PC-3 (cell line): Measurements from ENCODE around the gene CCDC71L.

Experiments
- EZH2 ChIP-seq: fragments of 300-600 bp; sonication (generic); IDR thresholded peaks from one replicate; pipeline ENCODE4 v1.6.1; 2017; ENCODE audit warnings: antibody characterized with exemption, mild to moderate bottlenecking, low read length; ENCODE audit not compliant: unreplicated experiment
- EZH2phosphoT487 ChIP-seq: fragments of 300-600 bp; sonication (generic); IDR thresholded peaks from 2 replicates; pipeline ENCODE4 v1.6.1; 2018; ENCODE audit warnings: mild to moderate bottlenecking, antibody characterized with exemption, low read length, borderline replicate concordance
- TF ChIP-seq, protein P1 (sequence below): fragments of 300-600 bp; sonication (generic); conservative IDR thresholded peaks from 2 replicates; pipeline ENCODE4 v1.5.1; 2017; ENCODE audit warnings: antibody characterized with exemption, low read depth, mild to moderate bottlenecking, low read length

DNA sequence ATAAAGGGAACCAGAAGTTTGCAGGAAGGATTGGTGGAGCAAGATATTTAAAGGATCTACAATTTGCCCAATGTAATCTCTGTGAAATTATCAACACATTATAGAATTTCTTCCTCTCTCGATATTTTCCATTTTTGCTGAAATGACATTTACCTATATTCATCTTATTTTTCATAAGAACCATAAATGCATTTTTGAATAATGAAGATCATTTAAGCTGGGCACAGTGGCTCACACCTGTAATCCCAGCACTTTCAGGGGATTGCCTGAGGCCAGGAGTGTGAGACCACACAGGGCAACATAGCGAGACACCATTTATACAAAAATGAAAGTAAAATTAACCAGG, 37.7 kb downstream of the CCDC71L start:
- TF ChIP-seq, protein P1, sequence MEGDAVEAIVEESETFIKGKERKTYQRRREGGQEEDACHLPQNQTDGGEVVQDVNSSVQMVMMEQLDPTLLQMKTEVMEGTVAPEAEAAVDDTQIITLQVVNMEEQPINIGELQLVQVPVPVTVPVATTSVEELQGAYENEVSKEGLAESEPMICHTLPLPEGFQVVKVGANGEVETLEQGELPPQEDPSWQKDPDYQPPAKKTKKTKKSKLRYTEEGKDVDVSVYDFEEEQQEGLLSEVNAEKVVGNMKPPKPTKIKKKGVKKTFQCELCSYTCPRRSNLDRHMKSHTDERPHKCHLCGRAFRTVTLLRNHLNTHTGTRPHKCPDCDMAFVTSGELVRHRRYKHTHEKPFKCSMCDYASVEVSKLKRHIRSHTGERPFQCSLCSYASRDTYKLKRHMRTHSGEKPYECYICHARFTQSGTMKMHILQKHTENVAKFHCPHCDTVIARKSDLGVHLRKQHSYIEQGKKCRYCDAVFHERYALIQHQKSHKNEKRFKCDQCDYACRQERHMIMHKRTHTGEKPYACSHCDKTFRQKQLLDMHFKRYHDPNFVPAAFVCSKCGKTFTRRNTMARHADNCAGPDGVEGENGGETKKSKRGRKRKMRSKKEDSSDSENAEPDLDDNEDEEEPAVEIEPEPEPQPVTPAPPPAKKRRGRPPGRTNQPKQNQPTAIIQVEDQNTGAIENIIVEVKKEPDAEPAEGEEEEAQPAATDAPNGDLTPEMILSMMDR = no peak
- TF ChIP-seq EZH2 = no peak
- TF ChIP-seq EZH2phosphoT487 = no peak
